Neural cell (in vitro differentiated cells): Measurements from ENCODE around the gene TCF25.

Experiments used
- EP300 ChIP-seq: fragments of 450-650 bp; conservative IDR thresholded peaks from 2 replicates; pipeline ENCODE4 v1.6.1; 2014; ENCODE audit warnings: antibody characterized with exemption, mild to moderate bottlenecking, moderate library complexity; ENCODE audit not compliant: poor library complexity, severe bottlenecking
- EZH2 ChIP-seq: fragments of 200-600, 300-800 bp; shearing (Covaris generic), sonication (generic); IDR thresholded peaks from 2 replicates; pipeline ENCODE4 v1.6.1; 2014; ENCODE audit warnings: antibody characterized with exemption, low read length, borderline replicate concordance, mild to moderate bottlenecking; ENCODE audit not compliant: insufficient read depth, poor library complexity, severe bottlenecking
- POLR2AphosphoS5 ChIP-seq: IDR thresholded peaks from 2 replicates; pipeline ENCODE4 v1.6.1; 2012
- RAD21 ChIP-seq: fragments of 450-650 bp; conservative IDR thresholded peaks from 2 replicates; pipeline ENCODE4 v1.6.1; 2014; ENCODE audit warnings: antibody characterized with exemption, mild to moderate bottlenecking, moderate library complexity
- TAF1 ChIP-seq: IDR thresholded peaks from 2 replicates; pipeline ENCODE4 v1.6.1; 2012; ENCODE audit warnings: low read depth
- TF ChIP-seq, protein P1 (sequence below): fragments of 450-650 bp; IDR thresholded peaks from 2 replicates; pipeline ENCODE4 v1.5.1; 2014; ENCODE audit warnings: antibody characterized with exemption, mild to moderate bottlenecking, moderate library complexity; ENCODE audit not compliant: poor library complexity, severe bottlenecking
- TF ChIP-seq, protein P2 (sequence below): IDR thresholded peaks from 2 replicates; pipeline ENCODE4 v1.6.1; 2012; ENCODE audit warnings: borderline replicate concordance

DNA sequence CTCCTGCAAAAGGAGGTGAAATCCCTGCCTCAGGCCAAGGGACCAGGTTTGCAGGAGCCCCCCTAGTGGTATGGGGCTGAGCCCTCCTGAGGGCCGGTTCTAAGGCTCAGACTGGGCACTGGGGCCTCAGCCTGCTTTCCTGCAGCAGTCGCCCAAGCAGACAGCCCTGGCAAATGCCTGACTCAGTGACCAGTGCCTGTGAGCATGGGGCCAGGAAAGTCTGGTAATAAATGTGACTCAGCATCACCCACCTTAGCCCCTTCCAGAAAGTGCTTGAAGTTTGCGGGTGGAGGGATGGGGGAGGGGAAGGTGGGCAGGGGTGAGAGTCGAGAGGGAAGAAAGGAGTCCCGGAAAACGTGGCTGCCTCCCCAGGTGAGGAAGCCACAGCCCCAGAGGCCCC, 47.3 kb downstream of the TCF25 start:
- TF ChIP-seq, protein P1, sequence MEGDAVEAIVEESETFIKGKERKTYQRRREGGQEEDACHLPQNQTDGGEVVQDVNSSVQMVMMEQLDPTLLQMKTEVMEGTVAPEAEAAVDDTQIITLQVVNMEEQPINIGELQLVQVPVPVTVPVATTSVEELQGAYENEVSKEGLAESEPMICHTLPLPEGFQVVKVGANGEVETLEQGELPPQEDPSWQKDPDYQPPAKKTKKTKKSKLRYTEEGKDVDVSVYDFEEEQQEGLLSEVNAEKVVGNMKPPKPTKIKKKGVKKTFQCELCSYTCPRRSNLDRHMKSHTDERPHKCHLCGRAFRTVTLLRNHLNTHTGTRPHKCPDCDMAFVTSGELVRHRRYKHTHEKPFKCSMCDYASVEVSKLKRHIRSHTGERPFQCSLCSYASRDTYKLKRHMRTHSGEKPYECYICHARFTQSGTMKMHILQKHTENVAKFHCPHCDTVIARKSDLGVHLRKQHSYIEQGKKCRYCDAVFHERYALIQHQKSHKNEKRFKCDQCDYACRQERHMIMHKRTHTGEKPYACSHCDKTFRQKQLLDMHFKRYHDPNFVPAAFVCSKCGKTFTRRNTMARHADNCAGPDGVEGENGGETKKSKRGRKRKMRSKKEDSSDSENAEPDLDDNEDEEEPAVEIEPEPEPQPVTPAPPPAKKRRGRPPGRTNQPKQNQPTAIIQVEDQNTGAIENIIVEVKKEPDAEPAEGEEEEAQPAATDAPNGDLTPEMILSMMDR: no peak
- TF ChIP-seq RAD21 (no peak), EZH2 (no peak), TAF1 (no peak), POLR2AphosphoS5 (no peak), EP300 (no peak)
- TF ChIP-seq, protein P2, sequence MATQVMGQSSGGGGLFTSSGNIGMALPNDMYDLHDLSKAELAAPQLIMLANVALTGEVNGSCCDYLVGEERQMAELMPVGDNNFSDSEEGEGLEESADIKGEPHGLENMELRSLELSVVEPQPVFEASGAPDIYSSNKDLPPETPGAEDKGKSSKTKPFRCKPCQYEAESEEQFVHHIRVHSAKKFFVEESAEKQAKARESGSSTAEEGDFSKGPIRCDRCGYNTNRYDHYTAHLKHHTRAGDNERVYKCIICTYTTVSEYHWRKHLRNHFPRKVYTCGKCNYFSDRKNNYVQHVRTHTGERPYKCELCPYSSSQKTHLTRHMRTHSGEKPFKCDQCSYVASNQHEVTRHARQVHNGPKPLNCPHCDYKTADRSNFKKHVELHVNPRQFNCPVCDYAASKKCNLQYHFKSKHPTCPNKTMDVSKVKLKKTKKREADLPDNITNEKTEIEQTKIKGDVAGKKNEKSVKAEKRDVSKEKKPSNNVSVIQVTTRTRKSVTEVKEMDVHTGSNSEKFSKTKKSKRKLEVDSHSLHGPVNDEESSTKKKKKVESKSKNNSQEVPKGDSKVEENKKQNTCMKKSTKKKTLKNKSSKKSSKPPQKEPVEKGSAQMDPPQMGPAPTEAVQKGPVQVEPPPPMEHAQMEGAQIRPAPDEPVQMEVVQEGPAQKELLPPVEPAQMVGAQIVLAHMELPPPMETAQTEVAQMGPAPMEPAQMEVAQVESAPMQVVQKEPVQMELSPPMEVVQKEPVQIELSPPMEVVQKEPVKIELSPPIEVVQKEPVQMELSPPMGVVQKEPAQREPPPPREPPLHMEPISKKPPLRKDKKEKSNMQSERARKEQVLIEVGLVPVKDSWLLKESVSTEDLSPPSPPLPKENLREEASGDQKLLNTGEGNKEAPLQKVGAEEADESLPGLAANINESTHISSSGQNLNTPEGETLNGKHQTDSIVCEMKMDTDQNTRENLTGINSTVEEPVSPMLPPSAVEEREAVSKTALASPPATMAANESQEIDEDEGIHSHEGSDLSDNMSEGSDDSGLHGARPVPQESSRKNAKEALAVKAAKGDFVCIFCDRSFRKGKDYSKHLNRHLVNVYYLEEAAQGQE: no peak
